GM21515 (cell line): ENCODE data around the gene PIP4K2C.

Experiments used
- ATAC-seq: cut with Tn5 transposase; IDR thresholded peaks from one replicate; pipeline ENCODE4 v1.9.1; 2021; ENCODE audit not compliant: unreplicated experiment

Gene PIP4K2C

GRCh38 chr12:57590864-57591781, at the start of gene PIP4K2C:
PIP4K2C (plus strand) TSS chr12:57591192; CDS start chr12:57591290, 98 bp downstream.
- peak; percentile 94 for ATAC-seq

GRCh38 chr12:57541717-57542116, 49.3 kb upstream of the PIP4K2C start:
- ATAC-seq: no peak

GRCh38 chr12:57543581-57543980, 47.4 kb upstream of the PIP4K2C start:
- no peak for ATAC-seq

- ATAC-seq: no peak
These were observed 45.1 kb upstream of the PIP4K2C start for GRCh38 chr12:57545809-57546437.

- ATAC-seq: peak; percentile 99
These were observed 44.3 kb upstream of the PIP4K2C start, which contains the start of gene DCTN2 for GRCh38 chr12:57546438-57547287. DCTN2 (minus strand) TSS chr12:57547192; CDS start chr12:57547063, 129 bp downstream.

- no peak for ATAC-seq
These were observed 43.5 kb upstream of the PIP4K2C start for GRCh38 chr12:57547288-57548012.

GRCh38 chr12:57548013-57548315, 43.0 kb upstream of the PIP4K2C start:
- ATAC-seq: no peak

GRCh38 chr12:57548488-57548887, 42.5 kb upstream of the PIP4K2C start:
- ATAC-seq: no peak

- ATAC-seq: no peak
These were observed 41.6 kb upstream of the PIP4K2C start for GRCh38 chr12:57549203-57549908.

GRCh38 chr12:57549909-57550640, 40.9 kb upstream of the PIP4K2C start, which contains the start of gene KIF5A:
KIF5A (plus strand) TSS chr12:57550044; CDS start chr12:57550272, 228 bp downstream.
- no peak for ATAC-seq

- no peak for ATAC-seq
These were observed 40.1 kb upstream of the PIP4K2C start for GRCh38 chr12:57550641-57551549.

- no peak for ATAC-seq
These were observed 39.2 kb upstream of the PIP4K2C start for GRCh38 chr12:57551637-57552305.

GRCh38 chr12:57552306-57552651, 38.7 kb upstream of the PIP4K2C start:
- no peak for ATAC-seq

- ATAC-seq: no peak
These were observed 38.1 kb upstream of the PIP4K2C start for GRCh38 chr12:57552835-57553313.

GRCh38 chr12:57553343-57554202, 37.4 kb upstream of the PIP4K2C start:
- no peak for ATAC-seq

- no peak for ATAC-seq
These were observed 36.5 kb upstream of the PIP4K2C start for GRCh38 chr12:57554453-57554852.

- ATAC-seq: no peak
These were observed 36.1 kb upstream of the PIP4K2C start for GRCh38 chr12:57554897-57555296.
